Stimulated activated CD4-positive, alpha-beta T cell treated with anti-CD3 and anti-CD28 coated beads, Interleukin-15, amount 100 ng/mL, for 24 hours (primary cell): ENCODE measurements around the gene CCDC9B.

Source experiments
- DNase-seq: peaks from one replicate; pipeline ENCODE4 v3.0.0-alpha.2; 2020

Gene CCDC9B

GRCh38 chr15:40340740-40341400 lies at the start of gene CCDC9B:
CCDC9B (minus strand) TSS chr15:40340939; CDS start chr15:40340819, 120 bp downstream.
- no peak for DNase-seq

GRCh38 chr15:40389824-40390595 lies 49.3 kb upstream of the CCDC9B start:
- DNase-seq = no peak

- no peak for DNase-seq
These were observed 48.4 kb upstream of the CCDC9B start for GRCh38 chr15:40388941-40389823.

- no peak for DNase-seq
These were observed 45.7 kb upstream of the CCDC9B start for GRCh38 chr15:40386480-40386879.

GRCh38 chr15:40382580-40383456 lies 42.1 kb upstream of the CCDC9B start, which contains the start of gene KNSTRN:
KNSTRN (plus strand) TSS chr15:40382721; CDS start chr15:40382836, 115 bp downstream.
- peak; percentile 97 for DNase-seq

GRCh38 chr15:40381818-40382529 lies 41.2 kb upstream of the CCDC9B start:
- DNase-seq = no peak

- DNase-seq = no peak
These were observed 39.9 kb upstream of the CCDC9B start for GRCh38 chr15:40380636-40381035.

- DNase-seq = no peak
These were observed 39.1 kb upstream of the CCDC9B start for GRCh38 chr15:40379853-40380252.

GRCh38 chr15:40379374-40379773 lies 38.6 kb upstream of the CCDC9B start:
- DNase-seq = no peak

GRCh38 chr15:40377606-40378005 lies 36.9 kb upstream of the CCDC9B start:
- DNase-seq = no peak

GRCh38 chr15:40372981-40373380 lies 32.2 kb upstream of the CCDC9B start:
- DNase-seq = no peak

- DNase-seq = no peak
These were observed 29.2 kb upstream of the CCDC9B start for GRCh38 chr15:40369971-40370370.

- no peak for DNase-seq
These were observed 28.7 kb upstream of the CCDC9B start for GRCh38 chr15:40369474-40369869.

GRCh38 chr15:40368719-40369473 lies 28.2 kb upstream of the CCDC9B start:
- no peak for DNase-seq

- peak; percentile 90 for DNase-seq
These were observed 27.2 kb upstream of the CCDC9B start for GRCh38 chr15:40367686-40368611.

- DNase-seq = no peak
These were observed 26.6 kb upstream of the CCDC9B start for GRCh38 chr15:40367371-40367685.

GRCh38 chr15:40366457-40367370 lies 26.0 kb upstream of the CCDC9B start:
- DNase-seq = no peak

GRCh38 chr15:40365624-40366456 lies 25.1 kb upstream of the CCDC9B start:
- no peak for DNase-seq
